DND-41 (cell line): ENCODE measurements around the gene WRNIP1.
A peak's percentile ranks its signal among the peaks of the same experiment; 100 is the strongest.

Experiments used
- ATAC-seq: fragments of 200-7000 bp; cut with Tn5 transposase; 3 replicates; pipeline ENCODE4 v1.9.1; 2021; ENCODE audit warnings: low read depth; ENCODE audit not compliant: insufficient read depth
- DNase-seq: peaks from one replicate; pipeline ENCODE4 v3.0.0-alpha.2; 2020
- H2AFZ ChIP-seq: 2 replicates; pipeline ENCODE4 v1.6.0; 2012; ENCODE audit warnings: low read depth, low read length
- H3K27ac ChIP-seq: 2 replicates; pipeline ENCODE4 v1.5.1; 2012; ENCODE audit warnings: low read length, inconsistent platforms
- H3K27me3 ChIP-seq: fragments of 200-600 bp; sonication (generic); 2 replicates; pipeline ENCODE4 v1.6.0; 2012; ENCODE audit warnings: low read length, mild to moderate bottlenecking, inconsistent platforms; ENCODE audit not compliant: insufficient read depth, poor library complexity
- H3K36me3 ChIP-seq: 2 replicates; pipeline ENCODE4 v1.5.1; 2012; ENCODE audit warnings: low read length, inconsistent platforms; ENCODE audit not compliant: insufficient read depth
- H3K4me1 ChIP-seq: 2 replicates; pipeline ENCODE4 v1.5.1; 2012; ENCODE audit warnings: mild to moderate bottlenecking, low read length; ENCODE audit not compliant: insufficient read depth
- H3K4me2 ChIP-seq: 2 replicates; pipeline ENCODE4 v1.6.0; 2012; ENCODE audit warnings: mild to moderate bottlenecking, moderate library complexity, low read length, inconsistent platforms; ENCODE audit not compliant: insufficient read depth
- H3K4me3 ChIP-seq, 2 experiments: fragments of 200-600 bp in 1 of 2; shearing (Covaris generic) in 1 of 2; 2 replicates each; pipeline ENCODE4 v1.5.1; 2012 to 2016; ENCODE audit warnings: inconsistent platforms in 2 of 2, low read length in 2 of 2, mild to moderate bottlenecking in 2 of 2, low read depth in 1 of 2, moderate library complexity in 1 of 2
- H3K79me2 ChIP-seq: 2 replicates; pipeline ENCODE4 v1.6.0; 2012; ENCODE audit warnings: low read length, inconsistent platforms; ENCODE audit not compliant: insufficient read depth
- H3K9ac ChIP-seq: 2 replicates; pipeline ENCODE4 v1.6.0; 2012; ENCODE audit warnings: low read depth, mild to moderate bottlenecking, inconsistent platforms, low read length, moderate library complexity
- H3K9me3 ChIP-seq: 2 replicates; pipeline ENCODE4 v1.5.1; 2012; ENCODE audit warnings: low read length, moderate library complexity, mild to moderate bottlenecking, inconsistent platforms; ENCODE audit not compliant: insufficient read depth, severe bottlenecking
- H4K20me1 ChIP-seq: 2 replicates; pipeline ENCODE4 v1.6.0; 2012; ENCODE audit warnings: low read length; ENCODE audit not compliant: insufficient read depth
- EZH2 ChIP-seq: IDR thresholded peaks from 3 replicates; pipeline ENCODE4 v1.6.1; 2012; ENCODE audit warnings: borderline replicate concordance, low read depth, mild to moderate bottlenecking, moderate library complexity, low read length, inconsistent platforms; ENCODE audit not compliant: severe bottlenecking
- TF ChIP-seq, protein P1 (sequence below): IDR thresholded peaks from 2 replicates; pipeline ENCODE4 v1.5.1; 2012; ENCODE audit warnings: borderline replicate concordance, low read length, moderate library complexity, mild to moderate bottlenecking; ENCODE audit not compliant: poor library complexity, severe bottlenecking; ENCODE audit errors: extremely low read depth

The WRNIP1 gene

DNA sequence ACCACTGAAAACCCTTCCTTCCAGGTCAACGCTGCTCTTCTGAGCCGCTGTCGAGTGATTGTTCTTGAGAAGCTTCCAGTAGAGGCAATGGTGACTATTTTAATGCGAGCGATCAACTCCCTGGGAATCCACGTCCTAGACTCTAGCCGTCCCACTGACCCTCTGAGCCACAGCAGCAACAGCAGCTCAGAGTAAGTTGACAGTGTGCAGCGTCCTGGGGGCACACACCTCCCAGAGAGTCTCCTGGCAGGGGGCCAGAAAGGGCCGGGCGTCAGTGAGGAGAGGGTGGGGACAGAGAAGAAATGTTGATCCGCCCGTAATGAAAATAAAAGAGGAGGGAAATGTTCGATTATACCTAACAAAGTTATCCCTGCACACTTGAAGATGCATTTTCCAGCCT is 5.0 kb downstream of the WRNIP1 start:
- no peak for DNase-seq
- H3K79me2 ChIP-seq, result peaks cover 99% of the 10 kb centered on the region
- no peak for ATAC-seq
- no peak overlapping the region for H3K27ac ChIP-seq
- H3K4me3 ChIP-seq, result no peak overlapping the region; a peak in 1 of 4 replicates
- no peaks in the 10 kb centered on the region for H3K9me3 ChIP-seq
- TF ChIP-seq EZH2, result no peak
- TF ChIP-seq, protein P1, sequence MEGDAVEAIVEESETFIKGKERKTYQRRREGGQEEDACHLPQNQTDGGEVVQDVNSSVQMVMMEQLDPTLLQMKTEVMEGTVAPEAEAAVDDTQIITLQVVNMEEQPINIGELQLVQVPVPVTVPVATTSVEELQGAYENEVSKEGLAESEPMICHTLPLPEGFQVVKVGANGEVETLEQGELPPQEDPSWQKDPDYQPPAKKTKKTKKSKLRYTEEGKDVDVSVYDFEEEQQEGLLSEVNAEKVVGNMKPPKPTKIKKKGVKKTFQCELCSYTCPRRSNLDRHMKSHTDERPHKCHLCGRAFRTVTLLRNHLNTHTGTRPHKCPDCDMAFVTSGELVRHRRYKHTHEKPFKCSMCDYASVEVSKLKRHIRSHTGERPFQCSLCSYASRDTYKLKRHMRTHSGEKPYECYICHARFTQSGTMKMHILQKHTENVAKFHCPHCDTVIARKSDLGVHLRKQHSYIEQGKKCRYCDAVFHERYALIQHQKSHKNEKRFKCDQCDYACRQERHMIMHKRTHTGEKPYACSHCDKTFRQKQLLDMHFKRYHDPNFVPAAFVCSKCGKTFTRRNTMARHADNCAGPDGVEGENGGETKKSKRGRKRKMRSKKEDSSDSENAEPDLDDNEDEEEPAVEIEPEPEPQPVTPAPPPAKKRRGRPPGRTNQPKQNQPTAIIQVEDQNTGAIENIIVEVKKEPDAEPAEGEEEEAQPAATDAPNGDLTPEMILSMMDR, result no peak
- no peak overlapping the region for H2AFZ ChIP-seq
- H3K27me3 ChIP-seq, result no peaks in the 10 kb centered on the region
- peaks cover 84% of the 10 kb centered on the region for H3K36me3 ChIP-seq
- peaks cover 39% of the 10 kb centered on the region for H3K4me1 ChIP-seq
- H4K20me1 ChIP-seq, result peaks cover 85% of the 10 kb centered on the region
- H3K9ac ChIP-seq, result no peak overlapping the region
- peak overlapping the region; percentile 29; the same call in 1 of the 2 replicates for H3K4me2 ChIP-seq

DNA sequence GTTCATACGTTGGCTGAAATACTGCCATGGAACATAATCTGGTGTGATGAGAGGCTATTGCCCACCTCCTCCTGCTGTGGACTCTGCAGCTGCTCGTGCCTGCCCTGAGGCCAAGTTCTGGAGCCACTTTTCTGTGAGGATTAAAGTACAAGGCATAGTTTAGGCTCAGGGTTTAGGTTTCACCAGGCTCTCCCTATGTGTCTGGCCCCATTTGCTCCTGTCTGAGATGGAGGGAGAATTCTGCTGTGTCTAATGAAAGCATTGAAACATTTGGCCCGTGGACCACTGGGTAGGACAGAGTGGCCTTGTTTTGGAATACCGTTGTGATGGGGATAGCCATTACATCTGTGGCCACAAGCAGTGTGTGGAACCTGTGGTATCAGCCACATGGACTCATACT is 5.9 kb downstream of the WRNIP1 start:
- no peaks in the 10 kb centered on the region for H3K27me3 ChIP-seq
- H3K4me1 ChIP-seq, result peaks cover 39% of the 10 kb centered on the region
- H2AFZ ChIP-seq, result no peak overlapping the region
- H3K4me2 ChIP-seq, result peak overlapping the region; percentile 21; the same call in 1 of the 2 replicates
- TF ChIP-seq EZH2, result no peak
- TF ChIP-seq, protein P1, result no peak
- peaks cover 87% of the 10 kb centered on the region for H3K36me3 ChIP-seq
- H3K4me3 ChIP-seq, result no peak overlapping the region
- H3K27ac ChIP-seq, result no peak overlapping the region
- DNase-seq (no peak), ATAC-seq (no peak)
- peaks cover 100% of the 10 kb centered on the region for H3K79me2 ChIP-seq
- H3K9me3 ChIP-seq, result no peaks in the 10 kb centered on the region
- no peak overlapping the region for H3K9ac ChIP-seq
- peaks cover 86% of the 10 kb centered on the region for H4K20me1 ChIP-seq

DNA sequence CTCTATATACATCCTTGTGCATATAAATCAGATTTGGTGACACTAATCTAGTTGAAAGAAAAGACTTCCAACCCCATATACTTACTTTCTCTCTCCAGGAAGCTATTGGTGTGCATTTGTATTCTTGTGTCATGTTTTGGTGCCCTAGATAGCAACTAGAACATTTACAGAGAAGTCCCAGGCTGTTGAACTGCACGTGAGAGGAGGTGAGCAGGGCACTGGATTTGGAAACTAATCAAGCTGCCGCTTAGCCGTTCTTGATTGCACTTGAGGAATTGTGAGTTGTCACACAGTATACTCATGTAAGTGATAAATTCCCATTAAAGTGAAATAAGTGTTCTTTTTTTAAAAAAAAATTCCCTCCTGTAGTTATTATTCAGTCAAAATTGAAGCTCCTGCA is 7.6 kb downstream of the WRNIP1 start:
- no peak overlapping the region for H2AFZ ChIP-seq
- H3K79me2 ChIP-seq, result peaks cover 100% of the 10 kb centered on the region
- ATAC-seq (no peak), DNase-seq (no peak)
- no peaks in the 10 kb centered on the region for H3K27me3 ChIP-seq
- TF ChIP-seq EZH2, result no peak
- no peak overlapping the region for H3K4me3 ChIP-seq
- no peak overlapping the region for H3K27ac ChIP-seq
- no peaks in the 10 kb centered on the region for H3K9me3 ChIP-seq
- peaks cover 90% of the 10 kb centered on the region for H3K36me3 ChIP-seq
- H3K9ac ChIP-seq, result no peak overlapping the region
- peaks cover 86% of the 10 kb centered on the region for H4K20me1 ChIP-seq
- peaks cover 28% of the 10 kb centered on the region for H3K4me1 ChIP-seq
- H3K4me2 ChIP-seq, result no peak overlapping the region

DNA sequence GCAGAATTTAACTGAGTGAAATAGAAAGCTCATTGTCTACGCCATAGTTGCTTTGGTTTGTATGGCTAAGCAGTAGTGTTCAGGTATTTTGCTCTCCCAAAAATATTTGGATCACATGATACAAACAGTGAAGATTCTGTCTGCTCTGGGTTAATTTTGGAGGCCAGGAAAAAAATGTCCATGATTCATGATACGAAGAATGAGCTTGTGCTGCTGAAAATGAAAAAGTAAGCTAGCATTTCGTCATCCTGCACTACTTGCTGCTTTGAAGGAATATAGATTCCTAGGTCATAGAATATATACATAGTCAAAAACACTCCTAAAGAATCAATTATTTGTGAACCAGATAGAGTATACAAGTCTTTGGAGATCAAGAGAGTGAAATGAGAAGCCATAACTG is 8.3 kb downstream of the WRNIP1 start:
- DNase-seq (no peak), ATAC-seq (no peak)
- Histone ChIP-seq H2AFZ (no peak overlapping the region), H3K4me3 (no peak overlapping the region), H3K79me2 (peaks cover 100% of the 10 kb centered on the region), H4K20me1 (peaks cover 86% of the 10 kb centered on the region), H3K9me3 (no peaks in the 10 kb centered on the region), H3K4me2 (no peak overlapping the region), H3K9ac (no peak overlapping the region), H3K27ac (no peak overlapping the region), H3K27me3 (no peaks in the 10 kb centered on the region), H3K36me3 (peaks cover 90% of the 10 kb centered on the region), H3K4me1 (peaks cover 22% of the 10 kb centered on the region)
- TF ChIP-seq EZH2, result no peak
- TF ChIP-seq, protein P1, result no peak
